Eye (tissue), 1 donor: ENCODE measurements around the gene TMOD1.
A peak's percentile ranks its signal among the peaks of the same experiment; 100 is the strongest.
"Not testable (repeated sequence)": the region's sequence is repeated elsewhere in the genome, so short reads cannot be mapped to it uniquely, and the experiment has no call there.

Experiments
- DNase-seq: peaks from one replicate; pipeline ENCODE4 v3.0.0-alpha.2; 2015

TMOD1 gene

DNA sequence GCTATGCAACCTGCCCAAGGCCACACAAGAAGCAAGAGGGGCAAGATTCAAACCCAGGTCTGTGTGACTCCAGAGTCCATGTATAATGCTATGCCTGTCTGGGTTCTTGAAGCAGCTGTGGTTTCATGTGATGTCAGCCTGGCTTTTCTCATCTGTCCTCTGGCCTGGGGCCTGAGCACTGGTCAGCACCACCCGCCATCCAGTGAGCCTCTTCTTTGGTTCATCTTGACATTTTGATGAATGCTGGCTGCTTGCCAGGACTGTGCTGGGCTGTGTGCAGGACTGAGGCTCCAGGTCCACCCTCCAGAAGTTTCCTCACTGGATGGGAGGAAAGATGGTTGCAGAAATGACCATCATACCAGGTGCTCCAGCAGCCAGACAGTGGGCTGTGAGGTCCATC is 70.2 kb downstream of the TMOD1 start:
- no peak for DNase-seq

DNA sequence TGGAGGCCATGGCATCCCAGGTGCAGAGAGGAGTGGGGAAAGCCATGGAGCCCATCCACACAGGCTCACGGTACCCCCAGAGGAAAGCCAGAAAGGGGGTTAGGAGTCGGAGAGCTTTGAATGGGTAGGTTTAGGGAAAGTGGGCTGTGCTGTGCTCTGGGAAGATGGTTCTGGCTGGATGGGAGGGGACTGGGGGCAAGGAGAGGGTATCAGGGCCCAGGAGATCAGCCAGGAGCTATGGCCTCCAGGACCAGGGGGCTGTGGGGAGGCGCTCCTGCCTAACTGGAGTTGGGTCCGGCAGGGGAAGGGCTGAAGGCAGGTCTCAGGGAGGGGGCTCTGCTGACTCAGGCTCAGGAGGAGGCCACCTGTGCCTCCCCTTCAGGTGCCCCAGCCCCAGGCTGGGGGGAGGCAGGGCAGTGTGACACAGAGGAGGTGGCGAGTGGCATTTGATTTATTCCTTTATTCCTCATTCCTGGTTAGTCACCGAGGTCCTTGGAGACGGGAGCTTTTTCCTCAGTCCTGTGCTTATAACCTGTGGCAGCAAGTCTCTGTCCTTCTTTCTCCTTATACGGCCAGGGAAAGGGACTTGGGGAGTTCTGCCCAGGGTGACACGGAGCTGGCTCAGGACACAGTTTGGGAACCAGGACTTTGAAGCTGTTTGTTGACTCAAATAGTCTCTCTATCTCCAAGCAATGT is 70.9 kb downstream of the TMOD1 start:
- no peak for DNase-seq

DNA sequence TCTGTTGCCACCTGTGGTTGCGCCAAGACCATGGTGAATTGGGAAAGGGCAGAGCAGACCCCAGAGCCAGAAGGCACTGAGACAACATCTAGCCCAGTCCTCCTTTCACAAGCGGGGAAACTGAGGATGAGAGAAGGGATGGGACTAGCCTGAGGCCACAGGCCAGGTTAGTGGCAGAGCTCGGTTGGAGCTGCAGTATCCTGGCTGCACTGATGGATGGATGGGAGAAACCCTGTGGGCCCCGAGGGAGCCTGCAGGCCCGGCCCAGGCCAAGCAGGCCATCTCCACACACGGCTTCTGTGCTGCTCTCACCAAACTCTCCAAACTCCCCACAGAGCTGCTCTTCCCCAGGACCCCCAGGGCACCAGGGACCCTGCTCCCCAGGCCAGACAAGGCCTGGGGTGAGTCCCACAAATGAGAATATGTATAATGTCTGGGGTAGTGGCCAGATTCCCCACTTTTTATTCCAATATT is 71.5 kb downstream of the TMOD1 start:
- no peak for DNase-seq

DNA sequence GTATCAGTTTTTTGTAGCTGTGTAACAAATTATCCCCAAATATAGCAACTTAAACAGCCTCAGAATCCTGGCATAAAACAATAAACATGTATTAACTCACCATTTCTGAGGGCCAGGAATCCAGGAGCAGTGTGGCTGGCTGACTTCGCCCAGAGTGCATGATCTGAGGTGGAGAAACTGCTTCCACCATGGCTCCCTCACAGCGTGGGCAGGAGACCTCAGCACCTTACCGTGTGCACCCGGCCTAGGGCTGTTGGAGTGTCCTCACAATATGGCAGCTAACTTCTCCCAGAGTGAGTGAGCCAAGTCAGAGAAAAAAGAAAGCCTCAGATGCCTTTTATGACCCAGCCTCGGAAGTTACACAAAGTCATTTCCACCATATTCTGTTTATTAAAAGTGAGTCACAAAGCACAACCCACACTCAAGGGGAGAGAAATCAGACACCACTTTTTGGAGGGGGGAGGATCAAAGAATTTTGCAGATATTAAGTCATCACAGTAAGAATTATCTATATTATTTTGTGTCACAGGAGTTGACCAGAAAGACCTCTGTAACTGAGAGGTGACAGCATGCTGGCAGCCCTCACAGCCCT is 72.1 kb downstream of the TMOD1 start:
- no peak for DNase-seq

DNA sequence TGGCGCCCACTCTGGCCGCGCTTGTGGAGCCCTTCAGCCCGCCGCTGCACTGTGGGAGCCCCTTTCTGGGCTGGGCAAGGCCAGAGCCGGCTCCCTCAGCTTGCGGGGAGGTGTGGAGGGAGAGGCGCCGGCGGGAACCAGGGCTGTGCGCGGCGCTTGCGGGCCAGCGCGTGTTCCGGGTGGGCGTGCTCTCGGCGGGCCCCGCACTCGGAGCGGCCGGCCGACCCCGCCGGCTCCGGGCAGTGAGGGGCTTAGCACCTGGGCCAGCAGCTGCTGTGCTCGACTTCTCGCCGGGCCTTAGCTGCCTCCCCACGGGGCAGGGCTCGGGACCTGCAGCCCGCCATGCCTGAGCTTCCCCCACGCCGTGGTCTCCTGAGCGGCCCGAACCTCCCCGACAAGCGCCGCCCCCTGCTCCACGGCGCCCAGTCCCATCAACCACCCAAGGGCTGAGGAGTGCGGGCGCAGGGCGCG is 72.7 kb downstream of the TMOD1 start:
- not testable (repeated sequence) for DNase-seq

DNA sequence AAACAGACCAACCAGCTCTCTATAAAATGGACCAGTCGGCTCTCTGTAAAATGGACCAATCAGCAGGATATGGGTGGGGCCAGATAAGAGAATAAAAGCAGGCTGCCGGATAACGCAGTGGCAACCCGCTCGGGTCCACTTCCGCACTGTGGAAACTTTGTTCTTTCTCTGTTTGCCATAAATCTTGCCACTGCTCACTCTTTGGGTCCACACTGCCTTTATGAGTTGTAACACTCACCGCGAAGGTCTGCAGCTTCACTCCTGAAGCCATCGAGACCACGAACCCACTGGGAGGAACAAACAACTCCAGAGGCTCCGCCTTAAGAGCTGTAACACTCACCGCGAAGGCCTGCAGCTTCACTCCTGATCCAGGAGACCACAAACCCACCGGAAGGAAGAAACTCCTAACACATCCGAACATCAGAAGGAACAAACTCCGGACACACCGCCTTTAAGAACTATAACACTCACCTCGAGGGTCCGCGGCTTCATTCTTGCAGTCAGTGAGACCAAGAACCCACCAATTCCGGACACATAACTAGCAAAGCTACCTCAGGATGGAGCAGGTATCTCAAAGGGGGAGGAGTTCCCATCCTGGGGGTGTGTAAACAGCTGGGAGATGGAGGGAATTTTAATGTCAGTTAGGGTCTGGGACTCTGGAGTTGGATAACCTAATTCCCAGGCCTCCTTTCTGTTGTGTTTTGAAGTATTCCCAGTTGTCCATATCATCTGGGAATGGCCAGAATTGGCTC is 73.6 kb downstream of the TMOD1 start:
- not testable (repeated sequence) for DNase-seq

DNA sequence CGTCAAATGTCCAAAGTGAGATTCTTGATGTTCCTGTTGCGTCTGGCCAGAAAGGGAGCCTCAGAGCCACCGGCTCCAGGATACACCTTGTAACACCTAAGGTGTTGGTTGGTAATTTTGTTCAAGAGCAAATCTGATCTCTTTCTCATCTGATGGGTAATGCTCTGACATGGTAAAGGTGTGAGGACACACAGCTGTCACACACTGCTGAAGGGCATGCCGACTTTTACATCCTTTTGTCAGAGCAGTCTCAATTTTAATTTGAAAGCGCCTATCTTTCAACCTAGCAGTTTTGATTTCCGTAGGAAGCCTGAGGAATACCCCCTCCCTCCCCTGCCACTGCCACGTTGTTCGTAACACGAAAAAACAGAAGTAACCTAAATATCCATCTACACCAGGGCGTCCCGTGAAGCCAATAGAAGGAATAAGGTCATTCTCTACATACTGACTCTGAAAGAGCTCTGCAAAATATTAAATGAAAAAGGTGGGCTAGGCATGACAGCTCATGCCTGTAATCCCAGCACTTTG is 74.3 kb downstream of the TMOD1 start:
- no peak for DNase-seq

DNA sequence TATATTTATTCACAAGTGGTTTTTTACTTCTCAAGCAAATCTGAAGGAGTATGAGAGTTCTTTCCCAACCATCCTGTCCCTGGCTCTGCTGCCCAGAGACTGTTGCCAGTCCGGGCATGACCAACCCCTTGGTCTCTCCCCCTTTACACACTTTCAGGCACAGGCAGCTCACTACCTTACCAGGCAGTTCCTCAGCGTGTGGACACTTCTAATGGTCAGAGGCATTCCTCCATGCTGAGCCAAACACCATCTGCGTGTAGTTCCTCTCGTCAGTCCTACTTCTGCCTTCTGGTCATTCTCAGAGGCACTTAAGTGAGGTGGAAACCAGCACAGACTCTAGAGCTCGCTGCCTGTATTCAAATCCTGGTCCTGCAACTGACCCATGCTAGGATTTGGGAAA is 75.6 kb downstream of the TMOD1 start:
- no peak for DNase-seq

DNA sequence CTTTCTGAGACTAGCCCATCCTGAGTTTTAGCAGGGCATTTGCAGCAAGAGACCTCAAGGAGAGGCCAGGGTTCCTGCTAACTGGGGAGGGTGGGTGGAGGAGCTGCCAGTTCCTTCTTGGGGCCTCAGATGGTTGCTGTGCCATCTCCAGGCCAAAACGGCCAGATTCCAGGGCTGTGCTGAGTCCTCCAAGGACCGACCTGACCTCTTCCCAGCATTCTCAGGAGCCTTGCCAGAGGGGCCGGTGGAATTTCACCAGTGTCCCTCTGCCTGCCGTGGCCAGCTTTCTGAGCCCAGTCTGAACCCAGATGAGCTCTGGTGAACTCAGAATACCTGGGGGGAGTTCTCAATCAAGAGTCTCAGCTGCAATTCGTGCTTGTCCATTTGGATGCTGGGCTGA is 77.4 kb downstream of the TMOD1 start:
- DNase-seq: no peak

DNA sequence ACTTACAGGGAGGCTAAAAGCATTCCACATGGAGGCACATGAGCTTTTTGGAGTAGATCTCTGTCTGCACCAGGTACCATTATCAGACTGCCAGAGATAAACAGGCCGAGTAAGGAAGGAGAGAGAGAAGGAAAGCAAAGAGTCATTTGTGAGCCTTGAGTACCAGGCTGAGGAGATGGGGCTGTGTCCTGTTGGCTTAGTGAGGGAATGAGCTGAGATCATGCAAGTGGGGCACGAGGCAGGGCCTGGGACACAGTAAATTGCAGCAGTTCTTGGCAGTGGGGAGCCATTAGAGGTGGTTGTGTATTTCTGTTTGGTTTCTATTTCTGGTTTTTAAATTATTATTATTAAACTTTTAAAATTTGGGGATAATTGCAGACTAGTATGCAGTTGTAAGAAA is 78.4 kb downstream of the TMOD1 start:
- DNase-seq: no peak

DNA sequence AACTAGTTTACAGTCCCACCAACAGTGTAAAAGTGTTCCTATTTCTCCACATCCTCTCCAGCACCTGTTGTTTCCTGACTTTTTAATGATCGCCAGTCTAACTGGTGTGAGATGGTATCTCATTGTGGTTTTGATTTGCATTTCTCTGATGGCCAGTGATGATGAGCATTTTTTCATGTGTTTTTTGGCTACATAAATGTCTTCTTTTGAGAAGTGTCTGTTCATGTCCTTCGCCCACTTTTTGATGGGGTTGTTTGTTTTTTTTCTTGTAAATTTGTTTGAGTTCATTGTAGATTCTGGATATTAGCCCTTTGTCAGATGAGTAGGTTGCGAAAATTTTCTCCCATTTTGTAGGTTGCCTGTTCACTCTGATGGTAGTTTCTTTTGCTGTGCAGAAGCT is 80.1 kb downstream of the TMOD1 start:
- DNase-seq: not testable (repeated sequence)

DNA sequence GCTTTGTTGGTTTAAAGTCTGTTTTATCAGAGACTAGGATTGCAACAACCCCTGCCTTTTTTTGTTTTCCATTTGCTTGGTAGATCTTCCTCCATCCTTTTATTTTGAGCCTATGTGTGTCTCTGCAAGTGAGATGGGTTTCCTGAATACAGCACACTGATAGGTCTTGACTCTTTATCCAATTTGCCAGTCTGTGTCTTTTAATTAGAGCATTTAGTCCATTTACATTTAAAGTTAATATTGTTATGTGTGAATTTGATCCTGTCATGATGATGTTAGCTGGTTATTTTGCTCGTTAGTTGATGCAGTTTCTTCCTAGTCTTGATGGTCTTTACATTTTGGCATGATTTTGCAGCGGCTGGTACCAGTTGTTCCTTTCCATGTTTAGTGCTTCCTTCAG is 83.3 kb downstream of the TMOD1 start:
- DNase-seq: not testable (repeated sequence)

DNA sequence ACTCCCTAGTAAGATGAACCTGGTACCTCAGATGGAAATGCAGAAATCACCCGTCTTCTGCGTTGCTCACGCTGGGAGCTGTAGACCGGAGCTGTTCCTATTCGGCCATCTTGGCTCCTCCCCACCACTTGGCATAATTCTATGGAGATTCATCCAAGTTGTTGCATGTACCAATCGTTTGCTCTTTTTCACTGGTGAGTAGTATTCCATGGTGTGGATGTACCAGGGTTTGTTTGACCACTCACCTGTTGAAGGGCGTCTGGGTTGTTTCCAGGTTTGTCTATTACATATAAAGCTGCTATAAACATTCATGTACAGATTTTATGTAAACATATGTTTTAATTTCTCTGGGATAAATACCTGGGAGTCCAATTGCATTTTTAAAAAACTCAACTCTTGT is 85.4 kb downstream of the TMOD1 start:
- not testable (repeated sequence) for DNase-seq

DNA sequence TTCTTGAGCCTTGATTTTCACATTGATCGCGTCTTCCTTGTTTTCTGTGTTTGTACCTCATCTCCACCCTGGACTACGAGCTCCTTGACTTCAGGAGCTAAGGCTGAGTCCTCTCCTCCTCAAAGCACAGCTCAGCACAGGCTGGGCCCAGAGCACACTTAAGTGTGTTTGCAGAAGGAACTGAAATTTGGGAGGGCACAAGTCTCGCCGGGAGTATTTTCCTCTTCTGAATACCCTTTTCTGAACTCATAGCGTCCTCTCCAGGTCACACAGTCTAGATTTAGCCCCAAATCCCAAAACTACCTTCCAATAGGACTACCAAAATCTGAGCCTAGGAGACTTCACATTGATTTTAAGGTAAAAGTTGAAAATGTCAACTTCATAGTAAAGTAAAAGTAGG is 90.1 kb downstream of the TMOD1 start:
- DNase-seq: no peak

DNA sequence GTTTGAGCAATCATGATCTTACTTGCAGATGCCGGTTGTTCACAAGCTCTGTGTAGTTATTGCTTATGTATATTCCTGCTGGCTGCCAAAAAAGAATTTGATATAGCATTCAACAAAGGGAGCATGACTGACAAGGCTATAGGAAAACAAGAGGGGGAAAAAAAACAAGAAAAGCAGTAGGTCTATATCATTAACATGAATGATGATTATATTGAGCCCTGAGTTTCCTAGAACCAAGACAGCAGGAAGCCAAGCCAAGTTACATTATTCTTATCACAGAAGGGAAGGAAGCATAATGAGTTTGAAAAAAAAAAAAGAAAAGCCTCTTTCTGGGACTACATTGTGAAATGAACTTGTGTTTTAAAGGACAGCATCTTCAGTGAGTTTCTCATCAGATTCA is 90.7 kb downstream of the TMOD1 start:
- DNase-seq: no peak

DNA sequence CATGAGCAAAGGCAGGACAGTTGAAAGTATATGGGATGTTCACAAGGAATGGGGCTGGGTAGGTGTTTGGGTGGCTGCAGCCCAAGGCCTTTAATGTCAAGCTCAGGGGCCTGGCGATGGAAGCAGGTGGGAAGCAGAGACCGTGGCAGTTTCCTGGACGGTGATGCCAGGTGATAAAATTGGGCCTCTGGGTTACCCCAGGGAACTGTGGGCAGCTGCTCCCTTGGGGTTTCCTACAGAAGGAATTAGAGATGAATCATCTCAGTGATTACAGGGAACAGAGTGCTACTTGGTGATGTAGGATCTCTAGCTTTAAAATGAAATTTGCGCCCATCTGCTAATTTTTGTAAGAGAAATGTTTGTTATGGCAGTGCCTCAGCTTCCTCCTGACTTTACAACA is 92.5 kb downstream of the TMOD1 start:
- no peak for DNase-seq

DNA sequence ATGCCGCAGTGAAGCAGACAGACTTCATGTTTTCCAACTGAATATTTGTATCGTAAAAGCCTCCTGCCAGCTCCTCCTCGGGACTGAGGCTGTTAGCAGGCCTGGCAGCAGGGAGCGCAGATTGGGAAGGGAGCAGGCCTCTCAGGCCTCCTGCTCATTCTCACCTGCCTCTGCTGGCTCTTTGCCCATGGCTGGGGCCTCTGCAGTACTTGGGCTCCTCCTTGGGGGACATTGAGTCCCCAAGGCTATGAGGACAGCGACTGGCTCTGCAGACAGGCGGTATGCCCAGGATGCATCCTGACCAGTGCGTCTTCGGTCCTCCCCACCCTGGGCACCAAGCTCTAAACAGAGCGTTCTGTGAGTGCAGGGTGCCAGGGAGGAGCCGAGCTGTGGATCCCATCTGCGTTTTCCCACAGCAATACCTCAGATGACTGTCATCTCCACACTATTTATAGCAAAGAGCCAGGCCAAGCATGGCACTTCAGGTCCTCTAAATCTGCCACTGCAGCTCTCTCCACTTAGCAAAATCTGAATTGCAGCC is 93.0 kb downstream of the TMOD1 start:
- DNase-seq: no peak

DNA sequence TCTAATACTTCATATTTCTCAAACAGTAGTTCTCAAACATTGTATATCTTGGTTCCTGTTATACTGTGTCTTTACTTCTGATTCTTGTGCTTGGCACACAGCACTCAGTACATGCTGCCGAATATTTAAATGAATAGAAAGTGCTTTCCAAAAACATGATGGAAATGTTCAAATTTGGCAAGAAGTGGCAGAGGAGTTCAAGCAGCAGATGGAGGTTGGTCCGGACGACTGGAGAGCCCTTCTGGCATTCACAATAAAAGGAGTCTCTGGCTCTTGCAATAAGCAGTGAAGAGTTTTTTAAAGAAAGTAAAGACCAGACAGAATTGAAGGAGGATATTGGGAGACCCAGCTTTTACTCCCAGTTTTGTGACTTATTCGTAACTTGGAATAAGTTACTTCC is 95.4 kb downstream of the TMOD1 start:
- DNase-seq: no peak

DNA sequence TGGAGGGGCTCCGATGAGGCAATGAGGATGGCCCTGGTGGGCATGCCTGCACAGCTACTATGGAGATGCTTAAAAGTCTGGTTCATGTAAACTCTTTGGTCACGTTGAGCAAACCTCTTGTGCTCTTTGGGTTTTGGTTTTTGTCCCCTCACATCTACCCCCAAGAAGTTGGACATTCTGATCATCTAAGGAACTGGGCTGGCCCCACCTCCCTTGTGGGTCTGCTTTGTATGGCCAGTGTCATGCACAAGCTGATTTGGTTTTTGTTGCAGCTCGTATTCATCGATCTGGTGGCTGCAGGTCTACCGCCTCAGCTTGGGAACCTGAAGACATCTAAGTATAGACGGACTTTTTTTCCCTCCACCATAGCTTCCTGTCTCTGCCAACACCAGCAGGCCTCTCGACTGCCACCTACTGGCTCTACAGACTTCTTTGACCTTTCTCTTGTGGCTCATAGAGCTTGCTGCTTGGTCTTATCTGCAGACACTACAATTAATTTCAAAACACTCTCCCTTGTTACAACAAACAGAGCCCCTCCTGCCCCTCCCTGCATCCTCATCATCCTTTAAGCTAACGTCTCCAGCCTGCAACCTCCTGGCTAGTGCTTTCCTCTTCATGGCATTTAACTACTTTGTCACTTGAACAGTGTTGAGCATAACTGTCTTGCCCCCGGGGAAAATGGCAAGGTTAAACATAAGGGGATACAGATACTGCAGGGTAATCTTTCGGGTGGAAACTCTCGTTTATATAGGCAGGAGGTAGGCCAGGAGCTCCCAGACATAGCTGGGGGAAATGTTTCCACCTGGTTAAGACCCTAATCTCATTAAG is 97.2 kb downstream of the TMOD1 start:
- peak; percentile 89 for DNase-seq

DNA sequence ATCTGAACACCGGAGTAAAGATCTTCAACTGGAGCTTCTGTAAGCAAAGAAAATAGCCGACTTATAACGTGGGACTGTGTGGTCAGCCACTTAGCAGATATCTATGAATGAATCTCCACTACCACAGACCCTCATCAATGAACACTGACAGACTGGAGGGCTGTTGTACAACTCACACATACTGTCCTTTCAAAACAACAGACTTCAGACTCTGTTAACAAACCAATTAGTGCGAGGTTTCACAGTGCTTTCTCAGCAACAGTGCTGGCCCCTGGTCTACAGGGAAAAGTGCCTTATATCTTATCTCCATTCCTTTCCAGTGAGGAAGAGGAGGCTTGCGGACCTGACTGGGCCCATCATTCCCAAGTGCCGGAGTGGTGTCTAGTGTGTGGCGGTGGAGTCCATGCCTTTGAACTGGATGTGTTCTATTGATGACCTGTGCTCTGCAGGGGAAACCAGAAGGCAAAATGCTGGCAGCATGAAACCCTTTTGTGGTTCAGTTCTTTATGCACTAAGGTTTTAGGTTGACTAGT is 97.9 kb downstream of the TMOD1 start:
- no peak for DNase-seq

DNA sequence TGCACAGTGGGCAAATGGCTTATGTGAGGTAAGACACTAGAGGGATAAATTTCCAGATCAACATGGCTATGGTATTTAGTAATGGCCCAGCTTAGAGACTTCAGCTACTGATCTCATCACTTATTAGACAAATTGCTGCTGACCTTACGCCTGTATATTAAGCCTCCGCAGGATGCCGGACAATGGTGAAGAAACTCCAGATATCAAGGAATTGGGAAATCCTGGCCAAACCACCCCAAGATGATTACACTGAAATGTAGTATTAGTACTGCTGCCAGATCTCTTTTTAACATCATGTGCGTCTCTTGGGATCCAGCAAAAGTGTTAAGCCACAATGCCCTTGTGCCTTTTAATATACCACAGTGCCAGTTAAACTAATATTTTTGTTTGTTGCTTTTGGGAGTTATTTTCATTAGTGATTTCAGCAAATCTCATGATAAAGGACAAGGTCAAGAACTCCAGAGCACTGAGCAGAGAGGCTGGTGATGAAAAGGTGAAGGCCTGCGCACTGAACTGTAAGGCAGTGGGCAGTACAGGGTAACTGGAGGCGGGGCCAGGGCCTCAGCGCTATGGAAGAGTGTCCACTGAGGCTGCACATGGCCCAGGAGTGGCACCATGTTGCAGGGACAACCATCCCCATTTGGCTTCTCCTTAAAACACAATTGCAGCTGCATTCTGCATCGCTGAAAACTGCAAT is 99.2 kb downstream of the TMOD1 start:
- DNase-seq: no peak
